GM18505 (cell line): ENCODE results near the gene TSPAN14.

Source experiments
- ATAC-seq: cut with Tn5 transposase; IDR thresholded peaks from one replicate; pipeline ENCODE4 v1.9.1; 2021; ENCODE audit not compliant: unreplicated experiment
- POLR2A ChIP-seq: IDR thresholded peaks from 4 replicates; pipeline ENCODE4 v1.6.1; 2011; ENCODE audit warnings: borderline replicate concordance; ENCODE audit not compliant: insufficient read depth, insufficient read length; ENCODE audit errors: extremely low read depth

The TSPAN14 gene

DNA sequence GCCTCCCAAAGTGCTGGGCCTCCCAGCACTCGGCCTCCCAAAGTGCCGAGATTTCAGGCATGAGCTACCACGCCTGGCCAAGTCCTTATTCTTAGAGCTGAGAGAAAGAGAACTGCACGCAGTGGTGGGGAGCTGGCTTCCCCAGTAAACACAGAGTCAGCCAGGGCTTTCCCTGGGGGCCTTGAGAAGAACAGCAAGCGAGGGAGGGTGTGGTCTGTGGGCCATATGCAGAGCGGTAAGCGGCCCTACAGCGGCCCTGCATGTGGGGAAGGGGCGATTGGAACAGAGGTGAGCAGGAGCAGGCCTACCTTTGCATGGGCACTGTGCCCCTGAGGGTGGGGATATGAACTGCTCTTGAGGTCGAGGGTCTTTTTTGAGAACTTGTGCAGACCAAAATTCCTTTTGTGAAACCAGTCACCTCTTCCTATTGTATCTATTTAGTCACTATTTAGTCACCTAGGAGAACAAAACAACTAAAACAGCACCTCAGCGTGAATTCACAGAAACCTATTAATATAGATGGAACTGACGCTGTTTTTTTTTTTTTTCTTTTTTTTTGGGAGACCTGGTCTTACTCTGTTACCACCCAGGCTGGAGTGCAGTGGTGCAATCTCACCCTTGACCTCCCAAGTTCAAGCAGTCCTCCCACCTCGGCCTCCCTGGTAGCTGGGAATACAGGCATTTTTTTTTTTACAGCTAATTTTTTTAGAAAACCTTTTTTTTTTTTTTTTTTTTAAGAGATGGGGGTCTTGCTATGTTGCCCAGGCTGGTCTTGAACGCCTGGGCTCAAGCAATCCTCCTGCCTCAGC, 46.7 kb downstream of the TSPAN14 start:
- no peak for TF ChIP-seq POLR2A
- ATAC-seq = peak; percentile 67

DNA sequence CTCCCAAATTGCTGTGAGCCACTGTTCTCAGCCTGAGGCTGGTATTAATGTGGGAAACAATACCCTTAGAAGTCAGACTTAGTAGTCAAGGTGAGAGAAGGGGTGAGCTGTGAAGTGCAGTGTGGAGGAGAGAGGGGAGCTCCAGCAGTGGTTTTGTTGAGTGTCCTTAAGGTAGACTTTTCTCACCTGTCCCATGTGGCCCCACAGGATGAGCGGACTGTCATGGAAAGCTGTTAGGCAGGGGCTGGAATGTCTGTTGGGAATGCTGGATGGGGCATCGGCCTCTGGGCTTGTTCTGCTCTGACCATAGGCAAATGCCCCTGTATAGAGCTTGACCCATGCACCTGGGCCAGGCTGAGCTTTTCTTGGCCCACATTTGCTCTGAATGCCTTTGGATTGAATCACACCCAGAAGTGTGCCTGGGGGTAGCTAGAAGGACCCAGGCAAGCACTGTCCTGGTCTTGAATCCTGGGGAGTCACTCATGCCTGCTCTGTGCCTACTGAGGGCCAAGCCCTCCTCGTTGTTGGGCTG, 47.3 kb downstream of the TSPAN14 start:
- ATAC-seq = no peak
- TF ChIP-seq POLR2A = no peak

DNA sequence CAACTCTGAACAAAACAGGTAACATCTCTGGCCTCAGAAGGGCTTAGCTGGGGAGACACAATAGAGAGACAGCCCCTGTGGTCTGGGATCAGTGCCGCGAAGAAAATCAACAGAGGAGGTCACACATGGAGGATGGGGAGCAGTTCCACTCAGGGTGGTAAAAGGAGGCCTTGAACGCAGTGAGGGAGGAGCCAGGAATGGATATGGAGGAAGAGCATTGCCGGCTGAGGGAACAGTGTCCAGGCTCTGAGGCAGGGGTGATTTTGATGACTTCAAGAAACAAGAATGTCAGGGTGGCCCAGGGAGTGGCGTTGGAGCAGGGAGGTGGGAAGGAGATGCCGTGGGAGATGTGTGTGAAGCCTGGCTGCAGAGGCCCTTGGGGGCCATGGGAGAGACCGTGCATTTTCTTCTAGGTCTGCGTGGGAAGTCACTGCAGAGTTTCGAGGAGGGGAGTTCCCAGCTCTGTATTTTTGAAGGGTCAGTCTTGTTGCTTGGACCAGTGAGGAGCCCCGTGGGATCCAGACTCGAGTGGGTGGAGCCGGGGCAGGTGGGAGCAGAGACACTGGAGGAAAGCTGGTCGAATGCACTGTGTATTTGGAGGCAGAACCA, 47.9 kb downstream of the TSPAN14 start:
- TF ChIP-seq POLR2A = no peak
- no peak for ATAC-seq

DNA sequence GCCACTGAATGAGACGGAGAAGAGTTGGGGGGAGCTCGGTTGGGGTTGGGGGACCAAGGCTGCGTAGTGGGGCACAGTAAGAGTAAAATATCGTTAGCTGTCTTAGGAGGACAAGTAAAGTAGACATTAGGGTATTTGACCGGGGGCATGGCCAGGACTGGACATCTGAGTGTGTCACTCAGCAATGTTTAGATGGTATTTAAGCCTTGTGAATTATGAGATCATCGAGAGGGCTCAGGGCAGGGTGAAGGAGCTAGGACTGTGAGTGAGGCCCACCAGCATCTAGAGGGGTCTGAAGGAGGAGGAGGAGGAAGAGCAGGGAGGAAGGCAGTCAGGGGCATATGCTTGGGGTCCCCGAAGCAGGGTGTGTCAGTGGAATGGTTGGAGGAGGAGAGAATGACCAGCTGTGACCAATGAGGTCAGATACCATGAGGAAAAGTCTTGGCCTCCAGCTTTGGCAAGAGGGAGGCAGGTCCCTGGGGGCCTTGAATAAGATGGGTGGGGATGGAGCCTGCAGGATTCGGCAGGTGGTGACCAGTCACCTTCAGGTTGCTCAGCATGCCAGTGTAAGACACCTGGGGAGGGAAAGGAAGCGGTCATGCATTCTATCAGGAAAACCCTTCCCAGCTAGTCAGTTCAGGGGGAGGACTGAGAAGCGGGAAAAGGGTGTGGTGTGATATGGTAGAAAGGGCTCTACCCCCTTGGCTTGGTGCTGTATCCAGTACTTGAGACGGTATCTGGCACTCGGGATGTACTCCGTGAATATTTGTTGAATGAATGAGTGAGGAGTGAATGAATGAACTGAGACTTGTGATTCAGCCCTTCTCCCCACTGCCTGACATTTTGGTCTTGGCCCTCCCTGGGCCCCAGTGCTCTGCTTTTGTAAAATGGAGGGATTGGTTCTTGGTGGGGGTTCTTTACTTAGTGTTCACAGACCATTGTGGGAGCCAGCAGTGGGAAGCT, 48.8 kb downstream of the TSPAN14 start:
- no peak for ATAC-seq
- TF ChIP-seq POLR2A = no peak

DNA sequence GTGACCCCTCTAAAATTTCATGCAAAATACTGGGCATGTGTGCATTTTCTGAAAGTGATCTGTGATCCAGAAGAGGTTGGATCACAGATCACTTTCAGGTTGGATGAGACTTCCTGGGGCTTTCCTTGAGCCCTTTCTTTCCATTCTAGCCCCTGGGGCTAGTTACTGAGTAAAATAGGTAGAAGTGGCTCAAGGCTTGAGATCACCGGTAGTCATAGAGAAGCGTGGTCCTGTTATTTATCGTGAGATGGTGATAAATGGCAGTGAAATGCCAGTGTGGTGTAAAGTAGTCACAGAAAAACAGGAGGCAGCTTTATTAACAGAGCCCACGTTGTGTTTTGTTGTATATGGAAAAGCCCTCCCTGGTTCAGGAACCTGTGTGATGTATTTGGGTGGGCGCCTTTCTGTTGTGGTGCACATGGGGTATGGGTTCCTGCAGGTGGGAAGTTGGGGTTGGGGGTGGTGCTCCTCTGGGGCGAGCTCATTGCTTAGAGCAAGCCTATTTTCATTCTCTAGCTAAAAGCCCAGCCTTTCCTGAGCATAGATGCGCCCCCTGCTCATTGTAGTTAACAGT, 49.6 kb downstream of the TSPAN14 start:
- no peak for TF ChIP-seq POLR2A
- no peak for ATAC-seq

DNA sequence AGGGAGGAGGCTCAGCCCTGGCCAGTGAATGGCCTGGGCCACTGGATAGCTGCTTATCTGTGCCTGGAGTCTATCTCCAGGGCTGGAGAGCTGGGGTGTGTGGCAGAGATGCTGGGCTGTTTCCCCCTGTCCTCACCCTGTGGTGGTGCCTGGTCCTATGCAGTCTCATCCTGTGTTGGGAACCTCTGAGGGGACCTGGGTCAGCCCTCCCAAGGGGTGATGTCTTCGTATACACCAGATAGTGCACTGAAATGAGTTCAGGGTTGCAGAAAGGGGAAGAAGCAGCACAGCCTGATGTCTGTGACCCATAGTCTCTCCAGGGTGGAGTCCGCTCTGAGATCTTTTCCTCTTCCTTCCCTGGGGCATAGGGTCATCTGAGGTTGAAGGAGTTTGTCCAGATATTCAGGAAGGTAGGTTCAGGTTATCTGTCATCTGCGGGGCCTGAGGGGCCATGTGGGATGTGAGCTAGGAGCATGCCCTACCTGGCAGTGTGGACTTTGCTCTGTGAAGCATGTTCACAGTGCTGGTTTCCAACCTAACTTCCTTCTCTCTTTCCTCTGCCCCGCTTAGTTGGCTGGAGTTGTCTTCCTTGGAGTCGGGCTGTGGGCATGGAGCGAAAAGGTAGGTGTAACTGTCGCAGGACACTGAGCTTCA, 50.2 kb downstream of the TSPAN14 start:
- no peak for TF ChIP-seq POLR2A
- no peak for ATAC-seq

DNA sequence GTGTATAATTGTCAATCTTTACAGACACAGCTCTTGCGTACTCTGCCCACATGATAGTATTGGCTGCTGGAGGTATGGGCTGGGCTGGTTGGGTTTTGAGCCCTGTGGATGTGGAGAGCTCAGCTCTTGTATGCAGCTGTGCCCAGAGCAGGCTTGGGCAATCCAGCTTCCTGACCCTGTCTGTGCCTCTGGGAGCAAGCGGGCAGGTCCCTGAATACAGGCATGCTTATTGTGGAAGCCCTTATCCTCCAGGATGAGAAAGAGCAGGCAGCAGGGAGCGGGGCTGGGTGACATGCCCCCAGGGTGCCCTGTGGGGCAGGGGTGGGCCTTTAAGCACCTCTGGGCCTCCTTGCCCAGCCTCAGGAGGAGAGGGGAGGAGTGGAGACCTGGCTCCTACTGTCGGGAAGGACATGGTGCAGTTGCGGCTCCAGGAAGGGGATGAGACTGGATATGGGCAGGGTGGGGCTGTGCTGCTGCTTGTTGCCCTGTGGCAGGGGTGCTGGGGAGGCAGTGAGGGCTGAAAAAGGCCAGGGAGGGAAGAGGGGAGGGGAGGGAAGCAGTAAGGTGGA, 50.9 kb downstream of the TSPAN14 start:
- ATAC-seq = no peak
- TF ChIP-seq POLR2A = no peak

DNA sequence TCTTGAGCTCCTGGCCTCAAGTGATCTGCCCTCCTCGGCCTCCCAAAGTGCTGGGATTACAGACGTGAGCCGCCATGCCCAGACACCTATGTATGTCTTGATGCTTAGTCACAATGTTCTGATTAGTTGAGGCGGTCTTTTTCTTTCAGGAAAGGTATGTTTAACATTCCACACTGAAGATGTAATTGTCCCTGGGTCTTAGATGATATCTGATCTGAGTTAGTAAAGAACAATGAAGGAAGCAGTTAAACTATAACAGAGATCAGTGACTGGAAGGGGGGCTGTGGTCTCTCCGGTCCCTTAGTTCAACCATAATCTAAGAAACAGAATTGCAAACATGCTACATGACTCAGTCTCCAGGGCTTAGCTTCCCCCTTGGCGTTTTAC, 52.1 kb downstream of the TSPAN14 start:
- no peak for TF ChIP-seq POLR2A
- ATAC-seq = no peak

DNA sequence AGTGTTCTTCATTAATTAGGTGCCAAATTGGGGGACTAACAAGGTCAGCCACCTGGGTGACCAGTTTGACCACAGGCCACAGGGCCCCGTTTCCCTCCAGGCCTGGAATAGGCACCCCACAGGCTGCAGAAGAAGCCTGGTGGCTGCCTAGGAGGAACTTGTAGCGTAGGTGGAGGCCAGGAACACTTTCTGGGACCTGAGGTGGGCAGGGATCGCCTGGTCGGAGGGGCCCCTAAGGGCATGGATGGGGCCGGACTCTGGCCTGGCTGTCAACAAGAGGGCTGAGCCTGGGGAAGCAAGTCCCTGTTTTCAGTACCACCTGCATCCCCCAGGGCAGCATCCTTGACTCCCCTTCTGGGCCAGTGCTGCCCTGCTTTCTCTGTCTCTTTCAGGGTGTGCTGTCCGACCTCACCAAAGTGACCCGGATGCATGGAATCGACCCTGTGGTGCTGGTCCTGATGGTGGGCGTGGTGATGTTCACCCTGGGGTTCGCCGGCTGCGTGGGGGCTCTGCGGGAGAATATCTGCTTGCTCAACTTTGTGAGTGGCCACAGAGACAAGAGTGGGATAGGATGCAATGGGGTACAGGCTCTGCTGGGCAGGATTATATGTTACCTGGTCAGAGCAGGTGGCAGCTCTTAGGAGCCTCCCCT, 52.9 kb downstream of the TSPAN14 start:
- ATAC-seq = no peak
- no peak for TF ChIP-seq POLR2A

DNA sequence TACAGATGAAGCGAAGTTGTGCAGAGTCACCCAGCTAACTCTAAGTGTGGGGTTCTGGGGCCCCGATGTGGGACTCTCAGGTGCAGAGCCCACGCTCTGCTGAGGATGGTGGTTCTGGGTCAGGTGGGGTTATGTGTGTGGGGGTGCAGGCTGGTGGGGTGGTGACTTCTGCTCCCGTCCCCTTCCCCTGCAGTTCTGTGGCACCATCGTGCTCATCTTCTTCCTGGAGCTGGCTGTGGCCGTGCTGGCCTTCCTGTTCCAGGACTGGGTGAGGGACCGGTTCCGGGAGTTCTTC, 54.9 kb downstream of the TSPAN14 start:
- TF ChIP-seq POLR2A = no peak
- no peak for ATAC-seq

DNA sequence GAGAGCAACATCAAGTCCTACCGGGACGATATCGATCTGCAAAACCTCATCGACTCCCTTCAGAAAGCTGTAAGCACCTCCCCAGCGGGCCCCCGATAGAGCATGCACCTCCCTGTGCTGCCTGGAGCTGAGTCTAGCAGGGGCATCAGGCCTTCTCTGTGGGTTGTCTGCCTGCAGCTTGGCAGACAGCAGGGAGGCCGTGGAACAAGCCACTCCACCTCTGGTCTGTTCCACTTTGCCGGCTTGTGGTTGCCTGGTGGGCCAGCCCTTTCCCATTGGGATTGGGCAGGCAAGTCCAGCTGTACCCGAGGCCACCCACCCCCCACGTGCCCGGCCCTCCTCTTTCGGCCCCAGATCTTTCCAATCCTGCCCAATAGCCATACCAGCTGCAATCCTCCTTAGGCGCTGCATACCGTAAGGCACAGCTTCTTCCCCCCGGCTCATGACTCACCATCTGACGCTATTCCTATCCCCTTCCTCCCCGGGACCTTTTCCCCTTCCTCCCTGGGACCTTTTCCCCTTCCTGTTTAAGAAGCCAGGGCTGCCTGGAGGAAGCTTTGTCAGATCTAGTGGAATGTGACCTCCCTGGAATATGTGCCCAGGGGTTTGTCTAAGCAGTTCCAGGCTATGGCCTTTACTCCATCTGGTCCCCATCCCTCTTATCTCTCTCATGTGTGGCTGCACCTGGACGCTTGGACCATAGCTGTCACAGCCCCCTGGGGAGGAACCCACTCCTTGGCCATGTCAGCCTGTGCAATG, 55.5 kb downstream of the TSPAN14 start:
- ATAC-seq = no peak
- no peak for TF ChIP-seq POLR2A
